SK-N-SH treated with all-trans-retinoic acid at 6 μM for 48 hours (cell line): ENCODE measurements around the gene PSPH.
A peak's percentile ranks its signal among the peaks of the same experiment; 100 is the strongest.

Source experiments
- ATAC-seq: fragments of 200-7000 bp; cut with Tn5 transposase; 3 replicates; pipeline ENCODE4 v1.9.1; 2020; ENCODE audit warnings: mild to moderate bottlenecking, moderate library complexity
- ARNTL ChIP-seq: fragments of 450-650 bp; formaldehyde crosslinking; IDR thresholded peaks from 2 replicates; pipeline ENCODE4 v1.5.0; 2020; ENCODE audit warnings: low read depth, mild to moderate bottlenecking, moderate library complexity, borderline replicate concordance
- CREB5 ChIP-seq: fragments of 250-450 bp; sonication (Bioruptor Pico); IDR thresholded peaks from 2 replicates; pipeline ENCODE4 v1.5.1; 2020; ENCODE audit warnings: low read depth, mild to moderate bottlenecking, moderate library complexity
- CSDC2 ChIP-seq: fragments of 250-450 bp; sonication (Bioruptor Pico); IDR thresholded peaks from 2 replicates; pipeline ENCODE4 v1.5.0; 2020; ENCODE audit warnings: mild to moderate bottlenecking, moderate library complexity
- ESRRG ChIP-seq: fragments of 250-450 bp; sonication (Bioruptor Pico); IDR thresholded peaks from 2 replicates; pipeline ENCODE4 v1.6.1; 2021; ENCODE audit warnings: mild to moderate bottlenecking
- GLIS3 ChIP-seq: fragments of 250-450 bp; sonication (Bioruptor Pico); IDR thresholded peaks from 2 replicates; pipeline ENCODE4 v1.5.0; 2020; ENCODE audit warnings: mild to moderate bottlenecking, moderate library complexity
- OSR1 ChIP-seq: fragments of 250-450 bp; sonication (Bioruptor Pico); IDR thresholded peaks from 2 replicates; pipeline ENCODE4 v1.8.0; 2022; ENCODE audit warnings: moderate library complexity, mild to moderate bottlenecking, inconsistent platforms
- PATZ1 ChIP-seq: fragments of 250-450 bp; sonication (Bioruptor Pico); IDR thresholded peaks from 2 replicates; pipeline ENCODE4 v1.8.0; 2020; ENCODE audit warnings: mild to moderate bottlenecking, moderate library complexity, borderline replicate concordance
- POU6F1 ChIP-seq: fragments of 250-450 bp; sonication (Bioruptor Pico); IDR thresholded peaks from 2 replicates; pipeline ENCODE4 v1.8.0; 2021; ENCODE audit warnings: low read depth, mild to moderate bottlenecking, moderate library complexity, borderline replicate concordance
- PPARA ChIP-seq: fragments of 250-450 bp; sonication (Bioruptor Pico); IDR thresholded peaks from 2 replicates; pipeline ENCODE4 v1.5.0; 2020; ENCODE audit warnings: mild to moderate bottlenecking, borderline replicate concordance
- RARB ChIP-seq: fragments of 250-450 bp; sonication (Bioruptor Pico); IDR thresholded peaks from 2 replicates; pipeline ENCODE4 v1.8.0; 2021; ENCODE audit warnings: mild to moderate bottlenecking, moderate library complexity
- SNAI2 ChIP-seq: fragments of 250-450 bp; sonication (Bioruptor Pico); IDR thresholded peaks from 2 replicates; pipeline ENCODE4 v1.5.0; 2020; ENCODE audit warnings: mild to moderate bottlenecking, moderate library complexity
- TCF4 ChIP-seq: fragments of 250-450 bp; sonication (Bioruptor Pico); IDR thresholded peaks from 2 replicates; pipeline ENCODE4 v1.8.0; 2021; ENCODE audit warnings: mild to moderate bottlenecking, moderate library complexity, borderline replicate concordance
- TOX ChIP-seq: fragments of 250-450 bp; sonication (Bioruptor Pico); IDR thresholded peaks from 2 replicates; pipeline ENCODE4 v1.8.0; 2021; ENCODE audit warnings: mild to moderate bottlenecking, moderate library complexity, borderline replicate concordance
- ZC3H10 ChIP-seq: fragments of 250-450 bp; sonication (Bioruptor Pico); IDR thresholded peaks from 2 replicates; pipeline ENCODE4 v1.5.1; 2021; ENCODE audit warnings: mild to moderate bottlenecking, moderate library complexity
- ZFP3 ChIP-seq: fragments of 250-450 bp; sonication (Bioruptor Pico); IDR thresholded peaks from 2 replicates; pipeline ENCODE4 v1.5.0; 2020; ENCODE audit warnings: mild to moderate bottlenecking, moderate library complexity
- ZFP30 ChIP-seq: fragments of 450-650 bp; formaldehyde crosslinking; IDR thresholded peaks from 2 replicates; pipeline ENCODE4 v1.5.0; 2022; ENCODE audit warnings: mild to moderate bottlenecking, moderate library complexity
- ZNF565 ChIP-seq: fragments of 450-650 bp; formaldehyde crosslinking; conservative IDR thresholded peaks from 2 replicates; pipeline ENCODE4 v1.5.0; 2020; ENCODE audit warnings: low read depth, mild to moderate bottlenecking, moderate library complexity
- ZNF8 ChIP-seq: fragments of 450-650 bp; formaldehyde crosslinking; IDR thresholded peaks from 2 replicates; pipeline ENCODE4 v1.5.0; 2020; ENCODE audit warnings: mild to moderate bottlenecking, moderate library complexity
- TF ChIP-seq, protein P1 (sequence below): fragments of 250-450 bp; sonication (Bioruptor Pico); IDR thresholded peaks from 2 replicates; pipeline ENCODE4 v1.5.1; 2021; ENCODE audit warnings: mild to moderate bottlenecking, moderate library complexity

PSPH gene

DNA sequence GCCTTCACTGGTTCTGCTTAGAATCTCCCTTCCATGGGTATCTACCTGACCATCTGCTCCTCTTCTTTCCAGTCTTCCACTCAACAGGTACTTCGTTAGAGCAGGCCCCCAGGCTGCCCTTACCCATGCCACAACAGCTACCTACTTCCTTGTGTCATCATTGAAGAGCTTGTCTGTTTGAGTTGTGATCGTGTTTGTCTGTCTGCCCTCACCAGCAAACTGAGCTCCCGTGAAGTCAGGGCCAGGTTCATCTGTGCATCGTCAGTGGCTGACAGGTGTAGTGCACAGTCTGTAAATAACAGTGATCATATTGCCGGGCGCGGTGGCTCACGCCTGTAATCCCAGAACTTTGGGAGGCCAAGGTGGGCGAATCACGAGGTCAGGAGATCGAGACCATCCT lies 81.9 kb downstream of the PSPH start:
- TF ChIP-seq TOX (no peak), ESRRG (CRISPR knock-in tag) (no peak), GLIS3 (no peak)
- ATAC-seq = no peak

- TF ChIP-seq PPARA (no peak), ZNF565 (no peak), CREB5 (CRISPR knock-in tag) (no peak), GLIS3 (no peak), ZNF8 (CRISPR knock-in tag) (no peak), ZFP30 (no peak), CSDC2 (no peak), RARB (no peak), PATZ1 (CRISPR knock-in tag) (no peak), POU6F1 (no peak), ARNTL (CRISPR knock-in tag) (no peak)
- TF ChIP-seq, protein P1, sequence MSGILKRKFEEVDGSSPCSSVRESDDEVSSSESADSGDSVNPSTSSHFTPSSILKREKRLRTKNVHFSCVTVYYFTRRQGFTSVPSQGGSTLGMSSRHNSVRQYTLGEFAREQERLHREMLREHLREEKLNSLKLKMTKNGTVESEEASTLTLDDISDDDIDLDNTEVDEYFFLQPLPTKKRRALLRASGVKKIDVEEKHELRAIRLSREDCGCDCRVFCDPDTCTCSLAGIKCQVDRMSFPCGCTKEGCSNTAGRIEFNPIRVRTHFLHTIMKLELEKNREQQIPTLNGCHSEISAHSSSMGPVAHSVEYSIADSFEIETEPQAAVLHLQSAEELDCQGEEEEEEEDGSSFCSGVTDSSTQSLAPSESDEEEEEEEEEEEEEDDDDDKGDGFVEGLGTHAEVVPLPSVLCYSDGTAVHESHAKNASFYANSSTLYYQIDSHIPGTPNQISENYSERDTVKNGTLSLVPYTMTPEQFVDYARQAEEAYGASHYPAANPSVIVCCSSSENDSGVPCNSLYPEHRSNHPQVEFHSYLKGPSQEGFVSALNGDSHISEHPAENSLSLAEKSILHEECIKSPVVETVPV = no peak
- no peak for ATAC-seq
Measured at GRCh38 chr7:55966851-55967250, 84.4 kb downstream of the PSPH start.

DNA sequence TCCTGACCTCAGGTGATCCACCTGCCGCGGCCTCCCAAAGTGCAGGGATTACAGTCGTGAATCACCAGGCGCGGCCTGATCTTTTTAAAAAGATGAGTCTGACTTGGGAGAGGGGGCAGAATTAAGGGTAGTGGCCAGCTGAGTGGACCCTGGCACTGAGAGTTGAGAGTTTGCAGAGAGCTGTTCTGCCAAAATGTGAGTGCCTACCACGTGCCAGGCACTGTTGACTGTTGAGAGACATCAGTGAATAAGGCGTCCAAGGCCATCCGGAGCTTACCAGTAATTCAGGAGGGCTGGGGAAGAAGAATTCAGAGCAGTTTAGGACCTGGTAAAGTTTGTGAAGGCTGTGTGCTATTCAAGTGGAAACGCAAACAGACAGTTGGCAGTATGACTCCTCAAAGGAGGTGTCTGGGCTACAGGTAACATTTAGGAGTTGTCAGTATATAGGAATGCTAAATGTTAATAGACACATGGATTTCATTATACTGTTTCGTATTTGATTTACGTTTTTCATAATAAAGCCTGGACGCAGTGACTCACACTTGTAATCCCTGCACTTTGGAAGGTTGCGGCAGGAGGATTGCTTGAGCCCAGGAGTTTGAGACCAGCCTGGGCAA lies 85.3 kb downstream of the PSPH start:
- peak; percentile 74 for ATAC-seq
- TF ChIP-seq POU6F1 = no peak
- no peak for TF ChIP-seq TOX
- TF ChIP-seq ZC3H10 = 0 out of 2 replicates have a peak, but pooled peaks have one; percentile 25
- no peak for TF ChIP-seq ZFP30
- 0 out of 2 replicates have a peak, but pooled peaks have one; percentile 25 for TF ChIP-seq PATZ1 (CRISPR knock-in tag)

GRCh38 chr7:55965100-55965470 lies 86.2 kb downstream of the PSPH start:
- ATAC-seq = peak; percentile 61
- no peak for TF ChIP-seq SNAI2
- TF ChIP-seq GLIS3 = no peak
- TF ChIP-seq ZC3H10 = no peak
- TF ChIP-seq ESRRG (CRISPR knock-in tag) = no peak
- no peak for TF ChIP-seq TCF4
- no peak for TF ChIP-seq PATZ1 (CRISPR knock-in tag)
- TF ChIP-seq POU6F1 = no peak
- TF ChIP-seq TOX = no peak
- no peak for TF ChIP-seq ZFP3 (CRISPR knock-in tag)
- no peak for TF ChIP-seq OSR1 (CRISPR knock-in tag)
- TF ChIP-seq, protein P1 = no peak
